WERI-Rb-1 (cell line): Measurements from ENCODE around the gene IDS.
A peak's percentile ranks its signal among the peaks of the same experiment; 100 is the strongest.
"Not testable (repeated sequence)": the region's sequence is repeated elsewhere in the genome, so short reads cannot be mapped to it uniquely, and the experiment has no call there.

Source experiments
- DNase-seq: peaks from one replicate; pipeline ENCODE4 v3.0.0-alpha.2; 2020
- H3K27ac ChIP-seq: fragments of 250-450 bp; sonication (Bioruptor Pico); 2 replicates; pipeline ENCODE4 v1.5.1; 2020; ENCODE audit warnings: mild to moderate bottlenecking, moderate library complexity
- H3K27me3 ChIP-seq: fragments of 250-450 bp; sonication (Bioruptor Pico); 2 replicates; pipeline ENCODE4 v1.5.1; 2021; ENCODE audit warnings: mild to moderate bottlenecking, low read depth, moderate library complexity; ENCODE audit not compliant: insufficient read depth, severe bottlenecking
- H3K36me3 ChIP-seq: fragments of 250-450 bp; sonication (Bioruptor Pico); 2 replicates; pipeline ENCODE4 v1.5.1; 2020; ENCODE audit warnings: mild to moderate bottlenecking, moderate library complexity
- H3K4me3 ChIP-seq: 2 replicates; pipeline ENCODE4 v1.5.1; 2011; ENCODE audit warnings: low read depth, mild to moderate bottlenecking, control low read depth, low read length
- H3K9me3 ChIP-seq: fragments of 250-450 bp; sonication (Bioruptor Pico); 2 replicates; pipeline ENCODE4 v1.5.1; 2021; ENCODE audit warnings: mild to moderate bottlenecking, moderate library complexity; ENCODE audit not compliant: severe bottlenecking
- TF ChIP-seq, protein P1 (sequence below): IDR thresholded peaks from 2 replicates; pipeline ENCODE4 v1.5.1; 2011; ENCODE audit warnings: low read depth, mild to moderate bottlenecking, control low read depth, inconsistent platforms, low read length

The IDS gene

GRCh38 chrX:149505671-149506070 is 565 bp upstream of the IDS start:
- H3K27me3 ChIP-seq: peaks cover 16% of the 10 kb centered on the region
- H3K9me3 ChIP-seq: no peaks in the 10 kb centered on the region
- DNase-seq: no peak
- no peaks in the 10 kb centered on the region for H3K36me3 ChIP-seq
- no peak overlapping the region for H3K27ac ChIP-seq
- H3K4me3 ChIP-seq: no peak overlapping the region; the same call in 1 of the 2 replicates
- TF ChIP-seq, protein P1, sequence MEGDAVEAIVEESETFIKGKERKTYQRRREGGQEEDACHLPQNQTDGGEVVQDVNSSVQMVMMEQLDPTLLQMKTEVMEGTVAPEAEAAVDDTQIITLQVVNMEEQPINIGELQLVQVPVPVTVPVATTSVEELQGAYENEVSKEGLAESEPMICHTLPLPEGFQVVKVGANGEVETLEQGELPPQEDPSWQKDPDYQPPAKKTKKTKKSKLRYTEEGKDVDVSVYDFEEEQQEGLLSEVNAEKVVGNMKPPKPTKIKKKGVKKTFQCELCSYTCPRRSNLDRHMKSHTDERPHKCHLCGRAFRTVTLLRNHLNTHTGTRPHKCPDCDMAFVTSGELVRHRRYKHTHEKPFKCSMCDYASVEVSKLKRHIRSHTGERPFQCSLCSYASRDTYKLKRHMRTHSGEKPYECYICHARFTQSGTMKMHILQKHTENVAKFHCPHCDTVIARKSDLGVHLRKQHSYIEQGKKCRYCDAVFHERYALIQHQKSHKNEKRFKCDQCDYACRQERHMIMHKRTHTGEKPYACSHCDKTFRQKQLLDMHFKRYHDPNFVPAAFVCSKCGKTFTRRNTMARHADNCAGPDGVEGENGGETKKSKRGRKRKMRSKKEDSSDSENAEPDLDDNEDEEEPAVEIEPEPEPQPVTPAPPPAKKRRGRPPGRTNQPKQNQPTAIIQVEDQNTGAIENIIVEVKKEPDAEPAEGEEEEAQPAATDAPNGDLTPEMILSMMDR: no peak

DNA sequence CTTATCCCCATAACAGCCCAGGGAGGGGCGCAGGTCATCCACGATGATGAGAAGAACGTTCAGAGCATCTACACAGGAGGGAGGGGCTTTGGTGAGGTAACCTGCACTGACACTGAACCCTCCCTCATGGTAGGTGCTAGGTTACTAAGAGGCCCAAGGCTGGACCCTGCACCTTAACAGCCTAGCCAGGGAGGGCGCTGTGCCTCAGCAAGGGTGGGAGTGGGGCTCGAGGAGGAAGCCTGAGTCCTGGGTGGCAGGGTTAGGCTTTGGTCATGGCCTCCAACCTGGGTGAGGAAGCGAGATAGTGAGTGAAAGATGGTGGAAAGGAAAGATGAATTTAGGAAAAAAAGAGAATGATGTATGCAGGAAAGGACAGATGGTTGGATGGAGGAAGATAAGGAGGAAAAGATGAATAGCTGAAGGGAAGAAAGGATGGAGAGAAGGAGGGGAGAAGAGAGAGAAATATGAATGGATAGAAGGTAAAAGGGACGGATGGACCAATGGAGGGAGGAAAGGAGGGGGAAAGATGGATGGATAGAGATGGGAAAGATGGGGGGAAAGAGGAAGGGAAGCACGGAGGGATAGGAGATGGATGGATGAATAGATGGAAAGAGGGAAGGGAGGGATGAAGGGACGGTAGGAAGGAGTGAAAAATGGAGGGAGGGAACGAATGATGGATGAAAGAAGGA is 736 bp downstream of the IDS start:
- Histone ChIP-seq H3K27me3 (peaks cover 16% of the 10 kb centered on the region), H3K9me3 (no peaks in the 10 kb centered on the region), H3K4me3 (peak overlapping the region; percentile 48), H3K27ac (no peak overlapping the region), H3K36me3 (no peaks in the 10 kb centered on the region)
- peak; percentile 45 for DNase-seq
- TF ChIP-seq, protein P1: peak; percentile 52

- not testable (repeated sequence) for H3K4me3 ChIP-seq, DNase-seq, H3K36me3 ChIP-seq, H3K9me3 ChIP-seq, H3K27ac ChIP-seq
- H3K27me3 ChIP-seq: peaks cover 16% of the 10 kb centered on the region
Observed at GRCh38 chrX:149503446-149503845, 1.7 kb downstream of the IDS start.

DNA sequence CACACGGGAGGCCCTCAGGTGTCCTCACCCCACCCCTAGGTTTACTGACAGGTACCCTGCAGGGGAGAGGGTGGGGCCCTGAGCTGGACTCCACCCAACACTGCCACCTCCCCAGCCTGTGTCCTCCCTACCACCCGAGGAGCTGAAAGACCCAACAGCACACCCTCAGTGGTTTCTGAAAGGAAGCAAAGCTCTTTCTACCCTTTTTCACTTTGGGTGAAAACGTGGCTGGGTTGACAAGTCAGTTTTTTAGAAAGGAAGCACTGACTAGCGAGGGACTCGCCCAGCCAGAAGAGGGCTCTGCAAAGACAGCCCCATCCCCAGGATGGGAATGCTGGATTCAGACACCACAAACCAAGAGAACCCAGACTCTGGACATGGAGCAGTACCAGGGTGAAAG is 2.2 kb downstream of the IDS start:
- H3K9me3 ChIP-seq, H3K27ac ChIP-seq, H3K4me3 ChIP-seq, H3K36me3 ChIP-seq, DNase-seq: not testable (repeated sequence)
- peaks cover 15% of the 10 kb centered on the region for H3K27me3 ChIP-seq

DNA sequence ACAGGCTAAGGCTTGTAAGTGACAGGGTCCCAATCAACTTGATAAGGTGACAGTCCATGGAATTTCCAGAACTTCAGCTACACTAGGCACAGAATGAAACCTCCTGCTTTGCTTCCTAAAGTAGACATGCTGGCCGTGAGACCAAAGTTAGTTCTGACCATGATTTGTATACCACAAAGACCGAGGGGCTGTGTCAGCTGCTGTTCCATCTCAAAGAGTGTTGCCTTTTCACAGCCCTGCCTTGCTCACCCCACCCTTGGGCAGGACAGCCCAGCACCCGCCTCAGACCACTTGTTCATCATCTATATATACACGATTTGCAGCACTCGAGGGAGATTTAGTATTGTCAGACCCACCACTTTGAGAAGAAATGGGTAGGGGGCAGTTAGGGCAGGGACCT is 5.3 kb downstream of the IDS start:
- H3K9me3 ChIP-seq: no peaks in the 10 kb centered on the region
- H3K36me3 ChIP-seq: peaks cover 2% of the 10 kb centered on the region; the same call in 1 of the 2 replicates
- no peak for DNase-seq
- no peak overlapping the region for H3K27ac ChIP-seq
- H3K27me3 ChIP-seq: peaks cover 6% of the 10 kb centered on the region
- H3K4me3 ChIP-seq: no peak overlapping the region
- TF ChIP-seq, protein P1: no peak

DNA sequence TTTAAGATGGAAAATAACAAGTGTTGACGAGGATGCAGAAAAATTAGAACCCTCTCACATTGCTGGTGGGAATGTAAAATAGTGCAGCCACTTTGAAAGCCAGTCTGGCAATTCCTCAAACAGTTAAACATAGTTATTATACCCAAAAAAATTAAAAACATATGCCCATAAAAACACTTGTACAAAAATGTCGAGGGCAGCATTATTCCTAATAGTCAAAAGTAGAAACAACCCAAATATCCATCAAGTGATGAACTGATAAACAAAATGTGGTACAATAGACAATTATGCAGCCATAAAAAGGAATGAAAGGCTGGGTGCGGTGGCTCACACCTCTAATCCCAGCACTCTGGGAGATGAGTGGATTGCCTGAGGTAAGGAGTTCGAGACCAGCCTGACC is 6.3 kb downstream of the IDS start:
- Histone ChIP-seq H3K36me3 (peaks cover 2% of the 10 kb centered on the region; the same call in 1 of the 2 replicates), H3K27me3 (peaks cover 2% of the 10 kb centered on the region), H3K9me3 (no peaks in the 10 kb centered on the region), H3K27ac (no peak overlapping the region), H3K4me3 (no peak overlapping the region)
- TF ChIP-seq, protein P1: no peak
- DNase-seq: no peak

DNA sequence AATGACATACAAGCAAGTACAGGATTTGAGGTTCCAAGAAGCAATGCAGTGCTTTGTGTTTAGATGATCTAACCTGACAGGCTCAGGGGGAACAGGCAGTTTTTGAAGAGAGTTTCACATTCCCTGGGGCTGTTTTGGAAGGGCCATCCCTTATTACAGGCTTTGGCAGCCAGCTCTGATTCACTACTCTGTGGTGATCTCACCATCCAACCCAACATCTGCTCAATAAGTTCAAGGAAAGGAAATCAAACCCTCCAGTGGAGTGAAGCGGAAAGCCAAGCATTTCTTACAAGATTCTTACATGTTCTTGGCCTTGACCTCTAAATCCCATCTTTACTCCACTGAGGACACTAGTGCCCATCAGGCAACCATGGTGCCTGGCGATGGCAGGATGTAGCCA is 7.5 kb downstream of the IDS start:
- TF ChIP-seq, protein P1: no peak
- Histone ChIP-seq H3K27me3 (peaks cover 2% of the 10 kb centered on the region), H3K9me3 (no peaks in the 10 kb centered on the region), H3K4me3 (no peak overlapping the region), H3K36me3 (peaks cover 2% of the 10 kb centered on the region; the same call in 1 of the 2 replicates), H3K27ac (no peak overlapping the region)
- no peak for DNase-seq
